Pancreas (tissue), 10 donors: ENCODE results near the gene ZNF783. TPM values are rescaled to one million over a fixed set of nuclear protein-coding genes. Genes with fewer than 3 reads are reported as not detected.
"Not testable (repeated sequence)": the region's sequence is repeated elsewhere in the genome, so short reads cannot be mapped to it uniquely, and the experiment has no call there.

Source experiments
- ATAC-seq, 4 donors: fragments of 200-7000 bp; cut with Tn5 transposase; one replicate each; pipeline versions ENCODE4 v1.8.0 to v1.9.1; 2020; ENCODE audit warnings: mild to moderate bottlenecking in 4 of 4, moderate library complexity in 4 of 4
- DNase-seq, 6 donors: peaks; one replicate each; pipeline ENCODE4 v3.0.0-alpha.2; 2020
- FAIRE-seq: peaks from 2 replicates; lab custom pipeline; 2012; peaks lifted over from hg19 to GRCh38; lab: Jason Lieb, UNC
- H3K27ac ChIP-seq, 4 donors: fragments of 200-600 bp; sonication (generic); 1 replicate in 3 of 4; 2 replicates in 1 of 4; pipeline versions ENCODE4 v1.5.0 to v1.8.0; 2020
- H3K27me3 ChIP-seq, 4 donors: fragments of 200-600 bp; one replicate each; pipeline ENCODE4 v1.8.0; 2021
- H3K36me3 ChIP-seq, 3 donors: fragments of 200-600 bp; sonication (generic) in 1 of 3; one replicate each; pipeline versions ENCODE4 v1.5.0 to v1.8.0; 2020 to 2021
- H3K4me1 ChIP-seq, 3 donors: fragments of 200-600 bp; one replicate each; pipeline ENCODE4 v1.8.0; 2021
- H3K4me3 ChIP-seq, 4 donors: fragments of 200-600 bp; sonication (generic) in 2 of 4; one replicate each; pipeline versions ENCODE4 v1.5.0 to v1.8.0; 2020 to 2021
- H3K9me3 ChIP-seq, 4 donors: fragments of 200-600 bp; one replicate each; pipeline ENCODE4 v1.8.0; 2021
- CTCF ChIP-seq, 4 donors: fragments of 200-600 bp; sonication (generic) in 3 of 4; IDR thresholded peaks; one replicate each; pipeline versions ENCODE4 v1.5.0 to v1.8.0; 2021; ENCODE audit warnings: antibody characterized with exemption in 4 of 4
- WGBS, 2 donors: extraction: QIAGEN DNeasy Blood & Tissue Kit; methylation state at CpG; one replicate each; pipeline ENCODE4 v1.1.7; 2013; 5-methylcytosine and 5-hydroxymethylcytosine counted together
- intact Hi-C, 3 donors: fragments of 100-400 bp; cut with DNase I; formaldehyde crosslinking; loops; one replicate each; pipeline versions ENCODE4 v1.11.1 to v1.14.2; 2022
- polyA plus RNA-seq, 2 donors: library from polyadenylated mRNA; stranded (reverse); fragments of 200-250 nt; gene quantifications; one replicate each; pipeline ENCODE4 v1.2.3, GENCODE V29; 2013
- total RNA-seq, 6 donors: library from RNA; stranded (reverse); fragmentation: NEBNext Ultra II Directional in 4 of 6; extraction: Animal tissue kit (Norgen Biotek cat#: 25700) in 4 of 6; gene quantifications; one replicate each; pipeline versions ENCODE4 v1.2.1 to v1.2.4, GENCODE V29; 2021 to 2023
- donor health status: healthy with polysubstance abuse.
- donor health status: DM: no; HTN: no; CAD: no; lungs with moderate emphysema.
- donor health status: DM: no; HTN: no; CAD: no.
- donor health status: control.
- donor health status: control.
- donor health status: Bipolar disorder and iron deficiency.
- donor health status: DM: yes; HTN: yes; CAD: no.
- donor health status: DM: no; HTN: no; CAD: no.
- donor health status: DM: no; HTN: no; CAD: no.
- donor health status: DM: yes; HTN: yes; CAD: no.

The ZNF783 gene
- total and polyA plus RNA-seq, 8 donors = 4.7 to 11.2 (median 6.1) TPM

GRCh38 chr7:149228831-149229471, 33.0 kb upstream of the ZNF783 start:
- no peaks in the 10 kb centered on the region for H3K4me1 ChIP-seq
- intact Hi-C loops = no loop called here
- peaks cover 0 to 16% (median 3%) of the 10 kb centered on the region in 3 donors for H3K36me3 ChIP-seq
- FAIRE-seq (no peak), DNase-seq (no peak), ATAC-seq (peak in 1 of 4 donors; percentile 23)
- no peak overlapping the region for H3K4me3 ChIP-seq
- H3K27me3 ChIP-seq = no peaks in the 10 kb centered on the region
- no peak for TF ChIP-seq CTCF (IDR thresholded peaks at IDR 0.05)
- 48 to 56% methylated on average over 7 of the region's 7 CpGs for WGBS, 2 donors
- no peak overlapping the region for H3K27ac ChIP-seq
- no peaks in the 10 kb centered on the region for H3K9me3 ChIP-seq

DNA sequence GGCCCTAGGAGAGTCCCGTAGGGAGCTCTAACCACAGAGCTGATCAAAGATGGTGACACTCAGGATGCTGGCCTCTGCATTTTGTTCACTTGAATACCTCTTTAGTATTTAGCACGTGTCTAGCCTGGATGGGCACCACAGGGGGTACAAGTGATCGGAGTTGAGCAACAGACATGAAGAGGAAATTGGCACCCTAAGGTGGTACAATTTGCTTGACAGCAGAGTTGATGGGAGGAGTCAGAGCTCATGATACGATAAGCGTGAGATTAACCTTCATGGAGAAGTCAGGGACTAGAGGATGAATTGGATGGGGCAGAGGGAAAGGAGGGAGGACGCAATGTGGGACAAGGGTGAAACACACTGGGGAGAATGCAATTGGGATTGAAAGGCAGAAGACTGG, 32.5 kb upstream of the ZNF783 start:
- ATAC-seq = peak in 2 of 4 donors; percentile 14 to 24
- intact Hi-C loops = no loop called here

GRCh38 chr7:149232362-149232761, 29.6 kb upstream of the ZNF783 start:
- 60 to 69% methylated on average over 2 of the region's 2 CpGs for WGBS, 2 donors
- no peak for ATAC-seq
- TF ChIP-seq CTCF (IDR thresholded peaks at IDR 0.05) = no peak

More for the DNA sequence above, 32.5 kb upstream of the ZNF783 start:
- peak in 1 of 6 donors; percentile 15 for DNase-seq
- peaks cover 0 to 12% (median 0%) of the 10 kb centered on the region in 3 donors for H3K36me3 ChIP-seq
- H3K27me3 ChIP-seq = no peaks in the 10 kb centered on the region
- no peaks in the 10 kb centered on the region for H3K9me3 ChIP-seq
- no peaks in the 10 kb centered on the region for H3K4me1 ChIP-seq
- no peak for TF ChIP-seq CTCF (IDR thresholded peaks at IDR 0.05)
- no peak for FAIRE-seq
- 34 to 42% methylated on average over 6 of the region's 6 CpGs for WGBS, 2 donors
- no peak overlapping the region for H3K27ac ChIP-seq
- no peak overlapping the region for H3K4me3 ChIP-seq

GRCh38 chr7:149233655-149234204, 28.3 kb upstream of the ZNF783 start:
- intact Hi-C loops = not testable (repeated sequence)
- 56 to 71% methylated on average over 7 of the region's 7 CpGs for WGBS, 2 donors

More at GRCh38 chr7:149232362-149232761, 29.6 kb upstream of the ZNF783 start:
- no peak for DNase-seq
- no peak overlapping the region for H3K4me3 ChIP-seq
- FAIRE-seq = no peak
- no peaks in the 10 kb centered on the region for H3K27me3 ChIP-seq
- no peak overlapping the region for H3K27ac ChIP-seq
- intact Hi-C loops = no loop called here
- no peaks in the 10 kb centered on the region for H3K4me1 ChIP-seq
- H3K9me3 ChIP-seq = no peaks in the 10 kb centered on the region
- H3K36me3 ChIP-seq = no peaks in the 10 kb centered on the region

GRCh38 chr7:149237502-149237901, 24.5 kb upstream of the ZNF783 start:
- no peaks in the 10 kb centered on the region for H3K9me3 ChIP-seq
- no peak for TF ChIP-seq CTCF (IDR thresholded peaks at IDR 0.05)
- H3K27me3 ChIP-seq = no peaks in the 10 kb centered on the region
- peaks cover 8 to 12% (median 9%) of the 10 kb centered on the region in 3 donors for H3K4me1 ChIP-seq
- no peaks in the 10 kb centered on the region for H3K36me3 ChIP-seq
- 65 to 73% methylated on average over 7 of the region's 7 CpGs for WGBS, 2 donors
- peak in 1 of 6 donors; percentile 4 for DNase-seq
- intact Hi-C loops = no loop called here
- no peak for ATAC-seq
- H3K4me3 ChIP-seq = no peak overlapping the region
- no peak for FAIRE-seq
- H3K27ac ChIP-seq = no peak overlapping the region

More at GRCh38 chr7:149233655-149234204, 28.3 kb upstream of the ZNF783 start:
- ATAC-seq, H3K4me1 ChIP-seq, FAIRE-seq, DNase-seq, H3K27me3 ChIP-seq, H3K4me3 ChIP-seq, H3K9me3 ChIP-seq, H3K27ac ChIP-seq, H3K36me3 ChIP-seq: not testable (repeated sequence)
